ENCODE measurements around the gene RHOBTB1.
"Not testable (repeated sequence)": the region's sequence is repeated elsewhere in the genome, so short reads cannot be mapped to it uniquely, and the experiment has no call there.

Gene RHOBTB1

GRCh38 chr10:60906825-60907224, 37.2 kb downstream of the RHOBTB1 start:
- peaks cover 0 to 28% of the 10 kb centered on the region in 2 experiments; a peak in 1 of 3 replicates for H3K36me3 ChIP-seq (ENCODE audit: control insufficient read depth in 2 of 2, insufficient read depth in 1 of 2, low read length in 2 of 2)
- CTCF ChIA-PET; H3K4me3 ChIP-seq (ENCODE audit: low read depth, low read length); H3K4me1 ChIP-seq (ENCODE audit: control insufficient read depth, insufficient read depth, low read length); H3K27ac ChIP-seq (ENCODE audit: extremely low read depth, low read depth, low read length); POLR2A ChIA-PET; H3K9me3 ChIP-seq (ENCODE audit: control insufficient read depth, insufficient read depth, low read depth, low read length): not testable (repeated sequence)
- TF ChIP-seq SETDB1 (IDR thresholded peaks at IDR 0.05; ENCODE audit: insufficient read length, low read length), result peak; percentile 31

- CTCF ChIA-PET, result interaction anchor here (0.9 kb wide), 1 partner anchor 118 kb away, joined by 3 read pairs; no protein-coding TSS in a partner anchor
- no peak overlapping the region for H3K27ac ChIP-seq (ENCODE audit: extremely low read depth, low read depth, low read length)
- H3K4me1 ChIP-seq (ENCODE audit: control insufficient read depth, insufficient read depth, low read length), result peaks cover 3% of the 10 kb centered on the region; the same call in 1 of the 2 replicates
- POLR2A ChIA-PET, result no interaction called here
- no peaks in the 10 kb centered on the region for H3K9me3 ChIP-seq (ENCODE audit: control insufficient read depth, insufficient read depth, low read depth, low read length)
- H3K36me3 ChIP-seq (ENCODE audit: control insufficient read depth in 2 of 2, insufficient read depth in 1 of 2, low read length in 2 of 2), result peaks cover 0 to 24% of the 10 kb centered on the region in 2 experiments; a peak in 1 of 3 replicates
- no peak for TF ChIP-seq RBAK (tag by site-specific recombination; IDR thresholded peaks at IDR 0.05)
- TF ChIP-seq ZNF223 (tag by site-specific recombination; IDR thresholded peaks at IDR 0.05), result no peak
- TF ChIP-seq ZNF488 (tag by site-specific recombination; IDR thresholded peaks at IDR 0.05), result no peak
- TF ChIP-seq ZNF433 (tag by site-specific recombination; IDR thresholded peaks at IDR 0.05; ENCODE audit: low read depth), result no peak
- TF ChIP-seq ZNF148 (tag by site-specific recombination; IDR thresholded peaks at IDR 0.05; ENCODE audit: borderline replicate concordance), result no peak
- TF ChIP-seq ZNF292 (tag by site-specific recombination; IDR thresholded peaks at IDR 0.05; ENCODE audit: borderline replicate concordance, low read depth), result no peak
- TF ChIP-seq ZNF830 (tag by site-specific recombination; IDR thresholded peaks at IDR 0.05; ENCODE audit: low read depth), result no peak
- no peak for TF ChIP-seq KLF17 (tag by site-specific recombination; IDR thresholded peaks at IDR 0.05)
- no peak overlapping the region for H3K4me3 ChIP-seq (ENCODE audit: low read depth, low read length)
These were observed 37.6 kb downstream of the RHOBTB1 start for GRCh38 chr10:60906411-60906810.

GRCh38 chr10:60905580-60905979, 38.4 kb downstream of the RHOBTB1 start:
- ChIA-PET POLR2A (no interaction called here), CTCF (interaction anchor here (0.9 kb wide), 1 partner anchor 119 kb away, joined by 3 read pairs; no protein-coding TSS in a partner anchor)
- H3K9me3 ChIP-seq (ENCODE audit: control insufficient read depth, insufficient read depth, low read depth, low read length), result no peaks in the 10 kb centered on the region
- peaks cover 3% of the 10 kb centered on the region; the same call in 1 of the 2 replicates for H3K4me1 ChIP-seq (ENCODE audit: control insufficient read depth, insufficient read depth, low read length)
- no peak overlapping the region for H3K4me3 ChIP-seq (ENCODE audit: low read depth, low read length)
- no peak overlapping the region for H3K27ac ChIP-seq (ENCODE audit: extremely low read depth, low read depth, low read length)
- peaks cover 0 to 16% of the 10 kb centered on the region in 2 experiments; a peak in 1 of 3 replicates for H3K36me3 ChIP-seq (ENCODE audit: control insufficient read depth in 2 of 2, insufficient read depth in 1 of 2, low read length in 2 of 2)
- no peak for TF ChIP-seq BCL6B (tag by site-specific recombination; IDR thresholded peaks at IDR 0.05)
- no peak for TF ChIP-seq ZBTB26 (tag by site-specific recombination; optimal IDR thresholded peaks at IDR 0.05)
- no peak for TF ChIP-seq ZNF645 (tag by site-specific recombination; IDR thresholded peaks at IDR 0.05)
- no peak for TF ChIP-seq ZNF404 (tag by site-specific recombination; IDR thresholded peaks at IDR 0.05)
- no peak for TF ChIP-seq ZNF521 (tag by site-specific recombination; IDR thresholded peaks at IDR 0.05)
- no peak for TF ChIP-seq ZNF473 (tag by site-specific recombination; IDR thresholded peaks at IDR 0.05)
- TF ChIP-seq GLI2 (tag by site-specific recombination; IDR thresholded peaks at IDR 0.05; ENCODE audit: borderline replicate concordance, low read depth), result no peak
- TF ChIP-seq REPIN1 (tag by site-specific recombination; IDR thresholded peaks at IDR 0.05; ENCODE audit: low read depth), result no peak
- no peak for TF ChIP-seq PBX3 (CRISPR knock-in tag; IDR thresholded peaks at IDR 0.05)
- no peak for TF ChIP-seq ZFP3 (tag by site-specific recombination; IDR thresholded peaks at IDR 0.05; ENCODE audit: low read depth)
- TF ChIP-seq ZBTB7A (tag by site-specific recombination; IDR thresholded peaks at IDR 0.05; ENCODE audit: low read depth), result no peak
- no peak for TF ChIP-seq ZNF114 (tag by site-specific recombination; IDR thresholded peaks at IDR 0.05)

Data from HEK293 (cell line).